NB4 (cell line): Measurements from ENCODE around the gene SPATS1.

Experiments used
- CTCF ChIP-seq: IDR thresholded peaks from one replicate; pipeline ENCODE4 v1.5.1; 2012; ENCODE audit warnings: low read depth, low read length
- POLR2A ChIP-seq: IDR thresholded peaks from 2 replicates; pipeline ENCODE4 v1.6.1; 2011; ENCODE audit warnings: mild to moderate bottlenecking; ENCODE audit not compliant: insufficient read length; ENCODE audit errors: extremely low read depth

DNA sequence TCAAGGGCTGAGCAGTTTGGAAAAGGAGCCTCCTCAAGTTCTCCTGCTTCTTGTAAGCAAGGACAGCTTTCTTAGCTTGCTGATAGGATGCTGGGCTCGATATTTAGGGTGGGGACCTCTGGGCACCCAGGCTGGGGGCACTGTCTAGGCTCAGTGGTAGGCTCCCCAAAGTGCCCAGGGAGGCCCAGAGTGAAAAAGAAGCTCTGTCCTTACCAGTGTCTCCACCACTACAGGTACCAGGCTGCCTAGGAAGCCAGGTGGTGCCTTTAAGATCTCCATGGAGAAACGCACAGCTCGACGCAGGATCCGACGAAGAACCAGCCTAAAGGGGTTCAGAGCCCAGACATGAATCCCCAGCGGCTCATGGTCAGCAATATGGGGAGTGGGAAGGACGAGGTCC lies 35.7 kb upstream of the SPATS1 start:
- TF ChIP-seq CTCF (no peak), POLR2A (no peak)
